GM12891 (cell line): Measurements from ENCODE around the gene TNFRSF1B.

Source experiments
- POLR2A ChIP-seq: IDR thresholded peaks from 2 replicates; pipeline ENCODE4 v1.6.1; 2011; ENCODE audit warnings: low read depth, low read length, control low read depth
- POLR2AphosphoS5 ChIP-seq: IDR thresholded peaks from 2 replicates; pipeline ENCODE4 v1.6.1; 2011; ENCODE audit warnings: low read depth, low read length, control low read depth

GRCh38 chr1:12130466-12131130 lies 36.2 kb upstream of the TNFRSF1B start:
- TF ChIP-seq POLR2AphosphoS5, result no peak
- TF ChIP-seq POLR2A, result no peak
